Loucy (cell line): ENCODE measurements around the gene GZMM.

Experiments
- CTCF ChIP-seq: fragments of 200-600 bp; sonication (generic); conservative IDR thresholded peaks from 2 replicates; pipeline ENCODE4 v1.5.1; 2014; ENCODE audit warnings: mild to moderate bottlenecking, antibody characterized with exemption, low read length
- EZH2phosphoT487 ChIP-seq: fragments of 200-600 bp; IDR thresholded peaks from 2 replicates; pipeline ENCODE4 v1.6.1; 2018; ENCODE audit warnings: antibody characterized with exemption, mild to moderate bottlenecking, moderate library complexity, borderline replicate concordance

- TF ChIP-seq CTCF (no peak), EZH2phosphoT487 (no peak)
Observed at GRCh38 chr19:543910-544608, at the start of gene GZMM.
